GM18868 (cell line): ENCODE data around the gene GABPB2.
A peak's percentile ranks its signal among the peaks of the same experiment; 100 is the strongest.
"Not testable (repeated sequence)": the region's sequence is repeated elsewhere in the genome, so short reads cannot be mapped to it uniquely, and the experiment has no call there.

Experiments used
- ATAC-seq: cut with Tn5 transposase; IDR thresholded peaks from one replicate; pipeline ENCODE4 v1.9.1; 2021; ENCODE audit warnings: mild to moderate bottlenecking, moderate library complexity; ENCODE audit not compliant: unreplicated experiment

Gene GABPB2

GRCh38 chr1:151059109-151060006 is 11.2 kb upstream of the GABPB2 start, which contains the start of gene CDC42SE1:
TSS of gene CDC42SE1 (minus strand) at chr1:151059622. CDS start at chr1:151055730, 3,892 bp downstream.
- ATAC-seq = peak; percentile 77

DNA sequence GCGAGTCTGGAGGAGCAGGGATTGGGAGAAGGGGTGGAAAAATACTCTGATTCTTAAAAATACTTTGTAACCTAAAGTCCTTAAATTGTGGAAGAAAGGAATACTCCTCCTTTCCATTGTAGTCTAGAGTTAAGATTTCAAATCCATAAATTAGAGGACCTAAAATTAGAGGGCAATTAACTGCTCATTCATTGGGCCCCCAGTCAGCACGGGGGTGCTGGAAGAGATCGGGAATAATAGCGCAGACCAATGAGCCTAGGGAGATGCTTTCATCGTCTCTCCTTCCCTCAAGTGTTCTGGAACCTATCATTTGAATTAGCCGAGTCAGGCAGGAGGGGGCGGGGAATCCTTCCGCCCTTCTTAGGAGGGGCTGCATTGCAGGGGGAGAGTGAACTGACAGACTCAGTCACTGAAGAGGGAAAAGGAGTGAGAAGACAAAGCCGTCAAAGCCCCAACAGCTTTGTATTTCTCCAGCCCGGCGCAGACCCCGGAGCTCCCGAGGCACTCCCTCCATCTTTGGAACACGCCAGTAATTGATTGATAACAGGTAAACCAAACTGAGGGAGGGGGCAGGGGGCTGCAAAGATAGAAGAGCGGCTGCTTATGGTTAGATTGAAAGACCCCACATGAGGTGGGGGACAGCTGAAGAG is 10.4 kb upstream of the GABPB2 start, which contains the start of gene MLLT11:
Gene MLLT11 (plus strand): TSS at position 391 of the 650 bp plus-strand sequence. CDS start 6,828 bp downstream, outside the sequence.
- no peak for ATAC-seq

- ATAC-seq = no peak
These were observed 9.7 kb upstream of the GABPB2 start for GRCh38 chr1:151060657-151061421.

DNA sequence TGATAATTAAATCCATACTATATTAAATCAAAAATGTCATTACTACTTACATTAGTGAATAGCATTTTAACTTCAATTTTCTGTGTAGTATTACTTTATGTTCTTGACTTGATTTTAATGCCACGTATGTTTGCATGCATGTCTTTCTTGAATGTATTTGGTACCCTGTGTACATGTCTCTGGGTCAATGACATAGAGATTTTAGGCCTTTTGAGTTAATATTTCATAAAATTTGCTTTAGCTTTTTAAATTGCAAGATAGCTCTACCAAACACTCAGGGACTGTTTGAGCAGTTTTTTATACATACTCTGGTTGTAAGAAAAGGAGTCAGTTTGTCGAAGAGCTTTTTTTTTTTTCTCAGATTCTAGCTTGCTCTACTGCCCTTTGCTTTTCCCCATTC is 8.9 kb upstream of the GABPB2 start:
- no peak for ATAC-seq

DNA sequence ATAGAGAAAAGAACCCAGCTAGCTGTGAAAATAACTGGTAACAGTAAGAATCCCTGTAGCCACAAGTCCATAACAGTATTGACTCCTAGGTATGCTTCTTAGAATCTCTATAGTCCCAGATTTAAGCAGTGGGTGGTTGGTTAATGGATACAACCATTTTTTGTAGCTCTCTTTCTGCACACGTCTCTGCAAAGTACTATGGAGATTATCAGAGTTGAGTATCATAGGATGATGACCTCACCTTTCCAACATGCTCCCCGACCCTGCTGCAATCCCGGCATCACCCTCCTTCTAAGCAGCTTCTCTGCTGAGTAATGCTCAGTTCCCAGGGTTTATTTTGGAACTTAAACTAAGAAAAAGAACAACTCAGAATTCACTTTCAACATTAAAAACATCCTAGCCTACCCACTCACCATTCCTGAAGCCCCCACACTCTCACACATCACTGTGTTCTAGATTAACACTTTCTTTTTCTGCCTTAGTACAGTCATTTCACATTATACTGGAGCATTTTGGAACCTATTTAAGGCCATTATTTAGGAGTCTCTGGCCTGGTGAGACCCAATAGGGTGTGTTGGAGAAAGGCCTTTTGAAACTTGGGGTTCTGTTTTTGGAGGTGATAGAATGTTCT is 7.7 kb upstream of the GABPB2 start:
- ATAC-seq = no peak

DNA sequence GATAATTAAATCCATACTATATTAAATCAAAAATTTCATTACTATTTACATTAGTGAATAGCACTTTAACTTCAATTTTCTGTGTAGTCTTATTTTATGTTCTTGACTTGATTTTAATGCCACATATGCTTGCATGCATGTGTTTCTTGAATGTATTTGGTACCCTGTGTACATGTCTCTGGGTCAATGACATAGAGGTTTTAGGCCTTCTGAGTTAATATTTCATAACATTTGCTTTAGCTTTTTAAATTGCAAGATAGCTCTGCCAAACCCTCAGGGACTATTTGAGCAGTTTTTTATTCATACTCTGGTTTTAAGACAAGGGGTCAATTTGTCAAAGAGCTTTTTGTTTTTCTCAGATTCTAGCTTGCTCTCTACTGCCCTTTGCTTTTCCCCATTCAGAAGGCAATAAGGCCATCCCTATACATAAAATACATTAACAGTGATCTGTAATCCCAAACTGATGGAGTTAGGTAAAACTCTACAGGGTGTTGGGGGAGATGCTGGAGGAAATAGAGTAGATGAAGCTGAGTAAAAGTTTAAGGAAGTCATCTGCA is 5.4 kb upstream of the GABPB2 start:
- ATAC-seq = no peak

DNA sequence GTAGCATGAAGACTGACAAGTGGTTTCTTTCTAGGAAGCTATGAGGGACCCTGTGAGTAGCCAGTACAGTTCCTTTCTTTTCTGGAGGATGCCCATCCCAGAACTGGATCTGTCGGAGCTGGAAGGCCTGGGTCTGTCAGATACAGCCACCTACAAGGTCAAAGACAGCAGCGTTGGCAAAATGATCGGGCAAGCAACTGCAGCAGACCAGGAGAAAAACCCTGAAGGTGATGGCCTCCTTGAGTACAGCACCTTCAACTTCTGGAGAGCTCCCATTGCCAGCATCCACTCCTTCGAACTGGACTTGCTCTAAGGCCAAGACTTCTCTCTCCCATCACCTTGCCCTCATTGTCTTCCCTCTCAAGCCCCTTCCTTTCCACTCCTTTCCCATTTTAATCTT is 3.4 kb upstream of the GABPB2 start:
- no peak for ATAC-seq

- no peak for ATAC-seq
These were observed 1.5 kb upstream of the GABPB2 start for GRCh38 chr1:151069103-151069486.

DNA sequence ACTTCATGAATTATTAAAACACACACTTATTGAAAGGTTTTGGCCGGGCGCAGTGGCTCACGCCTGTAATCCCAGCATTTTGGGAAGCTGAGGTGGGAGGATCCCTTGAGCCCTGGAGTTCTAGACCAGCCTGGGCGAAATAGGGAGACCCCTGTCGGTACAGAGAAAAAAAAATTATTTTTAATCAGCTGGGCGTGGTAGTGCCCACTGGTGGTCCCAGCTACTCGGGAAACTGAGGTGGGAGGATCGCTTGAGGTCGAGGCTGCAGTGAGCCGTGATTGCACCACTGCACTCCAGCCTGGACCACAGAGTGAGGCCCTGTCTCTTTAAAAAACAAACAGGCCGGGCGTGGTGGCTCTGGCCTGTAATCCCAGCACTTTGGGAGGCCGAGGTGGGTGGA is 1.7 kb downstream of the GABPB2 start:
- ATAC-seq = no peak

DNA sequence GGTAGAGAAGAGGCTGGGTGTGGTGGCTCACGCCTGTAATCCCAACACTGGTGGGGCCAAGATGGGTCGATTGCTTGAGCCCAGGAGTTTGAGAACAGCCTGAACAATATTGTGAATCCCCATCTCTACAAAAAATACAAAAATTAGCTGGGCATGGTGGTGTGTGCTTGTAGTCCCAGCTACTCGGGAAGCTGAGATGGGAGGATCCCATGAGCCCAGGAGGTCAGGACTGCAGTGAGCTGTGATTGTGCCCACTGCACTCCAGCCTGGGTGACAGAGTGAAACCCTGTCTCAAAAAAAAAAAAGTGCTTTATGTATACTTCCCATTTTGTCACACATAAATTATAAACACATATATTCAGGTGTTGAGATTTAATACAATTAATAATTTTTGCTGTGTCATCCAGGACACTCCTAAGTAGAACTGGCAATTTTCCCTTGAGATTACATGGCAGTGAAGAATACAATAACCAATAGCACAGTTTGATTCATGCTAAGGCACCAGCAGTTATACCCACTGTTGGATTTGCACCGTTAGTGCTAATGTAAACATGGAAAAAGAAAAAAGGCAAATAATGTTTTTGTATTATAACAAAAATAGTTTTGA is 15.5 kb downstream of the GABPB2 start:
- no peak for ATAC-seq

DNA sequence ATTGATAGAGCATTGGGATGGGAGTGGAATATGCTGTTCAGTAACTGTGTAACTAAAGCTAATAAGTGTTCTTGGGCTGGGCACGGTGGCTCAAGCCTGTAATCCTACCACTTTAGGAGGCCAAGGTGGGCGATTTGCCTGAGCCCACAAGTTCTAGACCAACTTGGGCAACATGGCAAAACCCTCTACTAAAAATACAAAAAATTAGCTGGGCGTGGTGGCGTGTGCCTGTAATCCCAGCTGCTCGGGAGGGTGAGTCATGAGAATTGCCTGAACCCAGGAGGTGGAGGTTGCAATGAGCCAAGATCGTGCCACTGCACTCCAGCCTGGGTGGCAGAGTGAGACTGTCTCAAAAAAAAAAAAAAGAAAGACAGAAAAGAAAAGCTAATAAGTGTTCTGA is 26.9 kb downstream of the GABPB2 start:
- not testable (repeated sequence) for ATAC-seq

DNA sequence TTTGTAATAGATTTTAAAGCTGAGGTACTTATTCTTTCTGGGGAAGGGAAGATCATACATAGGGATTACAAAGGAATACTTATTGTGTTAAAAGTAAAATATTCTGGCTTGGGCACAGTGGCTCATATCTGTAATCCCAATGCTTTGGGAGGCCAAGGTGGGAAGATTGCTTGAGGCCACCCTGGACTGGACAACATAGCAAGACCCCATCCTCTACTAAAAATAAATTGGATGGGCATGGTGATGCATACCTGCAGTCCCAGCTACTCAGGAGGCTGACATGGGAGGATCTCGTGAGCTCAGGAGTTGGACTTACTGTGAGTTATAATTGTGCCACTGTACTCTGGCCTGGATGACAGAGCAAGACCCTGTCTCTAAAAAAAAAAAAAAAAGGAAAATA is 27.6 kb downstream of the GABPB2 start:
- no peak for ATAC-seq

GRCh38 chr1:151104630-151105029 is 34.1 kb downstream of the GABPB2 start:
- ATAC-seq = no peak

DNA sequence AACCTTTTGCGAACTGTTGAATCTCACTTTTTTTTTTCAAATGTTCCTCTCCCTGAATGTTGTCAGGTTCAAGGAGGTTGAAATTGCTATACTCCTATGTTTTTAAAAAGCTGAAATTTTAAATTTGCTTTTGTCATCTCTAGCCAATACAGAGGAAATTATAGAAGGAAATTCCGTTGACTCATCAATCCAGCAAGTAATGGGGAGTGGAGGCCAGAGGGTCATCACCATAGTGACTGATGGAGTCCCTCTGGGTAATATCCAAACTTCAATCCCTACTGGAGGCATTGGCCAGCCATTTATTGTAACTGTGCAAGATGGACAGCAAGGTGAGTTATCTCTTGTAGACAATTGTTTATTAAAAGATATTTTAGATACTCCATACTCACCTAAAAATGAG is 36.3 kb downstream of the GABPB2 start:
- ATAC-seq = no peak

GRCh38 chr1:151108331-151108730 is 37.8 kb downstream of the GABPB2 start:
- ATAC-seq = no peak

DNA sequence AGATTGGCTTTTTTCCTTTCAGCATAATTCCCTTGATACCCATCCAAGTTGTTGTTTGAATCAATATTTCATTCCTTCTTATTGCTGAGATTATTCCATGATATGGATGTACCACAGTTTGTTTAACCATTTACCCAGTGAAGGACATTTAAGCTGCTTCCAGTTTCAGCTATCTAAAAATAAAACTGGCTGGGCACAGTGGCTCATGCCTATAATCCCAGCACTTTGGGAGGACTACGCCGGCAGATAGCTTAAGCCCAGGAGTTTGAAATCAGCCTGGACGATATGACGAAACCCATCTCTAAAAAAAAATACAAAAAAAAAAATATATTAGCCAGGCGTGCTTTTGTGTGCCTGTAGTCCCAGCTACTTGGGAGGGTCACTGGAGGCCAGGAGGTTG is 43.3 kb downstream of the GABPB2 start:
- no peak for ATAC-seq

DNA sequence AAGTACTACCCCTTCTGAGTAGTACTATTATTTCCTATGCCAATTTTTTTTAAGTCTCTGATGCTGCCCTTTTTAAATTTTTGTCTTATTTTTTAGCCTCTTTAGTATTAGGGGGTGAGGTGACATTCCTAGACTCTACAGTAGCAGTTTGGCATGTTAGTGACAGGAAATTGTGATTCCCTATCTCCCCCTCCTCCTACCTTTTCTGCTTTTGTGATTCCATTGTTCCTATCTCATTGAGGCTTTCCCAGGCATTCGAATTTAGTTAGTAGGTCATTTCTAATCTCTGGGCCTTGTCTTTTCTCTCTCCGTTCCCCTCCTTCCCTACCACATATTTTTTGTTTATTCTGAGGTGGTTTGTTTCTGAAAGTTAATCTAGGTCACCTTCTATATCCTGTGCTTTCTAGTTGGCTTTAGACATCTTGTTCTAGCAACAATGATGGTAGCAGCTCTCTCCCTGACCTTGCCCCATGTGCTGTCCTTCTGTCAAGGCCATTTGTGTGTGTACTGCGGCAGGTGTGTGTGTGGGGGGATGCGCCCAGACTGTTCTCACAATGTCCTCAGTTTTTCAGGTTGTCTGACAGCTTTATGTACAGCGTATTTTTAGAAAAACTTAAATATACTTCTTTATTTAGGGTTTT is 54.3 kb downstream of the GABPB2 start:
- ATAC-seq = no peak

- ATAC-seq = no peak
These were observed 58.2 kb downstream of the GABPB2 start for GRCh38 chr1:151128800-151129199.

DNA sequence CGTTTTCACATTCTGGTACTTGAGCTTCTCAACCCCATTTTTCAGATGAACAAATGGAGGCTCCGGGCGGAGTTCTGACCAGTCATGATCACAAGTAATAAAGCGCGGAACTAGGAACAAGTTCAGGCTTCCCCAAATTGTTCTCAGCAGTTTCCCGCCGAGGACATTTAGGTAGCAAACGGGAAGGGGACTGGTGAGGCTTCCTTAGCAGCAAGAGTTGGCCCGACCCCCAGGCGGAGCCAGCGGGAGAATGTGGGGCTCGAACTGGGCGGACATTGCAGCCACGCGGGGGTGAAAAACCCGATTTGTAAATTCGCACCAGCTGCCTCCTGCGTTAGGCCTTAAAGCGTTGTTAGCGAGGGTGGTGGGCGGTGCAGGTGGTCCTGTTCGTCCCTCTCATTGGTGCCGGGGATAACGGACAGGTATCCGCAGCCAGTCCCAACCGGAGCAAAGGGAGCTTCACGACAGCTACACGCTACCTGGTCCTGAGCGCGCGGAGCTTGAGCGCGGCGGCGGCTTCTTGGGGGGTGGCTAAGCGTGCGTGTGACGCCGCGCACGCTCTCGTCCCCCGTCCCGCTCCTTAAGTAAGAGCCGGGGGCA is 60.5 kb downstream of the GABPB2 start:
- peak; percentile 93 for ATAC-seq
